WI38 (cell line): ENCODE results near the gene C2CD2L.

Experiments used
- H3K4me3 ChIP-seq: 2 replicates; pipeline ENCODE4 v1.5.1; 2011; ENCODE audit warnings: low read depth, mild to moderate bottlenecking, control low read depth, low read length
- CTCF ChIP-seq: IDR thresholded peaks from 2 replicates; pipeline ENCODE4 v1.5.1; 2012; ENCODE audit warnings: low read depth, mild to moderate bottlenecking, control low read depth, low read length

C2CD2L gene

GRCh38 chr11:119118227-119118626 lies 11.1 kb downstream of the C2CD2L start:
- TF ChIP-seq CTCF: no peak

DNA sequence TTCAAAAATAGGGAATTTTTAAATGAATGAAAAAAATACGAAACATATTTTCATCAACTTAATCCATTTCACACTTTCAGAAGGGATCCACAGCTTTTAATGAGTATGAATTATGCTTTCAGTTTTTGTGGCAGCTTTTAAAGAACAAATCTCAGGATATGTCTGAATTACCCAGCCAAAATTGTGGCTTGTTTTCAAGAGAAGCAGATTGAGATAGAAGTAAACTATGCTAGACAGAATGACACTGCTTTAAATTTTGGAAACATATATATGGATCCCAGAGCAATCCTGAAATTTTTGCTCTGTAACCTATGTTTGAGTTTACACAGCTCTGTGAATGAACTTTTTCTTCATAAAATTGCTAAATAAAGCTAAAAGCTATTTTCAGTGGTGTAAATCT lies 11.8 kb downstream of the C2CD2L start:
- no peak for TF ChIP-seq CTCF
- H3K4me3 ChIP-seq: no peak overlapping the region

More at GRCh38 chr11:119118227-119118626, 11.1 kb downstream of the C2CD2L start:
- H3K4me3 ChIP-seq: no peak overlapping the region

- H3K4me3 ChIP-seq: peak overlapping the region; percentile 62
- TF ChIP-seq CTCF: no peak
Observed at GRCh38 chr11:119120639-119121007, 13.5 kb downstream of the C2CD2L start.

DNA sequence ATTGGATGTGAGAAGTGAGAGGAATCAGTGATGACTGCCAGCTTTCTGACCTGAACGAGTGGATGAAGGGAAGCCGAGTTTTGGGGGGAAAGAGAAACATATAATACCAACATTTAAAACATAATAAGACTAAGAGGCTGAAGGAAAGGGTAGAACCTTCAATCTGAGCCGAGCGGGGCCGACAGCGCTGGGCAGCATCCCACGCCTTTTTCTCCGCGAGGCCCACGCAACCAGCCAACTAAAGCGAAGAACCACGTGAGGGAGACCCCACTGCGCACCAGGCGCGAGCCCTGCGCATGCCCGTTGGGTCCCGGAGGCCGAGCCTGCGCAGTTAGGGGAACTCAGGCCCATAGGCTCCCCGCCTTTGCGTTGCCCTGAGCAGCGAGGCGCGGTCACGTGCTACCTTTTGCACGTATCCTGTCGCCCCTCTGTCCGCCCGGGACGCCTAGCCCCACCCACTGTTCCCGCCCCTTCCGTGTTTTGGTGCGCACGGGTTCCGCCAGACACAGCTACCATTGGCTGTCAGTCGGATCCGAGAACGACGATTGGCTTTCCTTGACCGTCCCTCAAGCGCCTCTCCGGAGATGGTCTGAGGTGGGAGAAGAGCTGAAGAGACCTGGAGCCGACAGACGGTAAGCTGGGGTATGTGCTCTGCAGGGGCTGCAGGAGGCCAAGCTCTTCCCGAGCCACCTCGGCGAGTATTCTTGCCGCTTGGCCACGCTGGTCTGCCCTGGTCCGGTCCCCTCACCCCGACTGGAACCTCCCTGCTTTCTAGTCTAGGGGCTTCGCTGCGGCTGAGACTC lies 14.1 kb downstream of the C2CD2L start, which contains the start of gene HINFP:
HINFP (plus strand) TSS at position 573 of the 803 bp plus-strand sequence. CDS start 5,365 bp downstream, outside the sequence.
- H3K4me3 ChIP-seq: peak within 1 kb of the TSS; percentile 77
- TF ChIP-seq CTCF: no peak

DNA sequence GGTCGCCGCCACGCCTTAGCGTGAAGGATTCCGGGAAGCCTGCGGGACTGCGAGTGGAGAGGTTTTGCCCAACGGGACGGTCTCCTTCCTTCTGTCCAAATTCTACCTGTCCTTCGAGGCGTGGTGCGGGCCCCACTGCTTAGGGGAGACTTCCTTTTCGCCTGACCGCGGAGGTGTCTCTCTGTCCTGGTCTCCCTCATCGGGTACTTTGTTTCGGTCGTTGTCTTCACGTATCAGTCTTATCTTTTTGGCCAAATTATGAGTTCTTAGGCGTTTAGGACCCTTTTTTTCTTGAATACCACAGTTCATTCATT lies 14.6 kb downstream of the C2CD2L start:
- H3K4me3 ChIP-seq: peak overlapping the region; percentile 77
- no peak for TF ChIP-seq CTCF

DNA sequence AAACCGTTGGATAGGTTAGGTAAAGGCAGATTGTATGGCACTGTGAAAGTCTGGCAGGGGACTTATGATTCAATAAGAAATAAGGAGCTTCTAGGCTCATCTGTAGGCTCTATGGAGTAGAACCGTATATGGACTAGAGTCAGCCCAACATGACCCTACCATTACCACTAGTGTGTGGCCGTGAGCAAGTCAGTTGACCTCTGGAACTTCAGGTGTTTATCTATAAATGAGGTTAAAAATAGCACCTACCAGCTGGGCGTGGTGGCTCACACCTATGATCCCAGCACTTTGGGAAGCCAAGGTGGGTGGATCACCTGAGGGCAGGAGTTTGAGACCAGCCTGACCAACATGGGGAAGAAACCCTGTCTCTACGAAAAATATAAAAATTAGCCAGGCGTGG lies 18.7 kb downstream of the C2CD2L start:
- TF ChIP-seq CTCF: no peak
- no peak overlapping the region for H3K4me3 ChIP-seq

DNA sequence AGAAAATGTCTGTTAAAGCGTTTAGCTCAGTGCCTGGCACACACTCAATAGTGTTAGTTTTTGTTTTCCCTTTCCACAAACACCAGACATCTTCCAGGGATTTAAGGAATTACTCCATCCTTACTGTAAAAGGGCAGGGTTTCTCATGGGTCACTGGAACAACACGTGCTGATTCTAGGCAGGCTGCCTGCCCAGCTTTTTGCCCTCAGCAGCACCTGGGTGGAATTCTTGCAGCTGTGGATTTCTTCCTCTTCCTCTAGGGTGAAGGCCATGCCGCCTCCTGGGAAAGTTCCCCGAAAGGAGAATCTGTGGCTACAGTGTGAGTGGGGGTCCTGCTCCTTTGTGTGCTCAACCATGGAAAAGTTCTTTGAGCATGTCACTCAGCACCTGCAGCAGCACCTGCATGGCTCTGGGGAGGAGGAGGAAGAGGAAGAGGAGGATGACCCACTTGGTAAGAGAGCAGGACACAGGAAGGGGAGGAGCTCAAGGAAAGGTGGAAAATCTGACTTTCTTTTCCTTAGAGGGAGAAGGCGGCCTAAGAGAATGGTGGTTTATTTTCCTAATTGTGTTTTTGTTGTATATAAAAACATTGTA lies 19.6 kb downstream of the C2CD2L start:
- no peak for TF ChIP-seq CTCF

More for the DNA sequence above, 19.6 kb downstream of the C2CD2L start:
- H3K4me3 ChIP-seq: no peak overlapping the region
